ENCODE results near the gene MIA2. TPM values are rescaled to one million over a fixed set of nuclear protein-coding genes. Genes with fewer than 3 reads are reported as not detected.

MIA2 gene
- total RNA-seq, 1 experiment from 2014 or later: 15.0 TPM

- Mint-ChIP-seq H3K36me3 (ENCODE audit: insufficient read depth in 1 of 3, low read depth in 3 of 3) (no peaks in the 10 kb centered on the region), H3K27me3 (ENCODE audit: low read depth) (no peaks in the 10 kb centered on the region), H3K27ac (no peak overlapping the region), H3K9me3 (no peaks in the 10 kb centered on the region), H3K4me1 (no peaks in the 10 kb centered on the region), H3K4me3 (no peak overlapping the region)
- no peaks in the 10 kb centered on the region for H3K79me2 ChIP-seq (ENCODE audit: insufficient read depth, low read length)
- H3K4ac ChIP-seq (ENCODE audit: low read depth, low read length): no peak overlapping the region
- H4K5ac ChIP-seq (ENCODE audit: insufficient read length, low read depth, low read length): no peak overlapping the region
- no peaks in the 10 kb centered on the region for H3K27me3 ChIP-seq (ENCODE audit: insufficient read depth, low read length)
- no peak overlapping the region for H3K56ac ChIP-seq (ENCODE audit: insufficient read length, low read depth, low read length)
- no peak overlapping the region for H4K91ac ChIP-seq (ENCODE audit: insufficient read length, low read depth, low read length)
- no peak overlapping the region for H4K8ac ChIP-seq (replicated peaks; ENCODE audit: insufficient read length, low read depth, low read length)
- no peak overlapping the region for H3K9ac ChIP-seq (ENCODE audit: extremely low read depth, insufficient read length, low read length)
- H4K20me1 ChIP-seq (ENCODE audit: control insufficient read depth, insufficient read depth, insufficient read length): no peaks in the 10 kb centered on the region
- H3K79me1 ChIP-seq (ENCODE audit: insufficient read depth, low read depth, low read length, poor library complexity, severe bottlenecking): no peaks in the 10 kb centered on the region
- no peak overlapping the region for H2AFZ ChIP-seq (ENCODE audit: low read length)
- H2BK5ac ChIP-seq (ENCODE audit: insufficient read length, low read length): no peak overlapping the region
- TF ChIP-seq CTCF (conservative IDR thresholded peaks at IDR 0.05): no peak
- no peak overlapping the region for H2BK15ac ChIP-seq (ENCODE audit: low read depth, low read length)
- no peak overlapping the region for H2BK12ac ChIP-seq (ENCODE audit: insufficient read length, low read depth, low read length)
- no peak overlapping the region for H3K23ac ChIP-seq (ENCODE audit: insufficient read length, low read depth, low read length)
- H3K27ac ChIP-seq (ENCODE audit: insufficient read length, low read depth, low read length): no peak overlapping the region
- H3K9me3 ChIP-seq (ENCODE audit: control insufficient read depth, low read depth, low read length): no peaks in the 10 kb centered on the region
- H3K14ac ChIP-seq (ENCODE audit: insufficient read depth, low read length): no peak overlapping the region
- WGBS (ENCODE audit: extremely low coverage, insufficient read length, low lambda C conversion rate): no CpG with 5 or more reads among the region's 1 CpG
- no peak overlapping the region for H2BK20ac ChIP-seq (ENCODE audit: low read depth, low read length, poor library complexity, severe bottlenecking)
- H2AK5ac ChIP-seq (ENCODE audit: insufficient read length, low read length): no peak overlapping the region
- H3K4me2 ChIP-seq (ENCODE audit: insufficient read depth, insufficient read length, low read length): no peak overlapping the region
- H3T11ph ChIP-seq (ENCODE audit: low read length): no peak overlapping the region
- H3K4me1 ChIP-seq (ENCODE audit: insufficient read depth, low read length): no peaks in the 10 kb centered on the region
- no peaks in the 10 kb centered on the region for H3K23me2 ChIP-seq (ENCODE audit: insufficient read length, low read depth, low read length, poor library complexity, severe bottlenecking)
- no peak overlapping the region for H3K18ac ChIP-seq (ENCODE audit: insufficient read length, low read depth, low read length)
- DNase-seq: no peak
- H2BK120ac ChIP-seq (ENCODE audit: low read depth, low read length, poor library complexity, severe bottlenecking): no peak overlapping the region
Measured at GRCh38 chr14:39241637-39242036, 7.9 kb downstream of the MIA2 start.
